Measurements from ENCODE around the gene CDH13. TPM values are rescaled to one million over a fixed set of nuclear protein-coding genes. Genes with fewer than 3 reads are reported as not detected.

CDH13 gene
- polyA plus RNA-seq, 1 donor, result 49.6 TPM

DNA sequence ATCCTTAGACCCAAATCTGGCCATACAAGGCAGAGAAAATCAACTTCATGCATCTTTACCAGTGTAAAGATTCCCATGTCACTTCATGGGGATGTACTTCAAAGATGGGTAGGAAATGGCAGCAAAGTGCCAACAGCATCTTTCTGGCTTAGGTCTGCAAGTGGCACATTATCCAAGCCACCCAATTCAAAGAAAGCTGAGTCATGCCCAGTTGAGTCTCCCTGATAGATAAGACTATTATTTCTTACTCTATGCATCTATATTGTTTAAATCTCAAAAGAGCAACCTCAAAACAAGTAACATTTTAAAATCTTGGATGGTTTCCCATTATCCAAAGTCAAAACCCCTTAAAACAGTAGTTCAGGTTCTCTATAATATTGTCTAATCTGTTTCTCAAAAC is 1119.8 kb downstream of the CDH13 start:
- no peak for DNase-seq (ENCODE audit: low read depth)

DNA sequence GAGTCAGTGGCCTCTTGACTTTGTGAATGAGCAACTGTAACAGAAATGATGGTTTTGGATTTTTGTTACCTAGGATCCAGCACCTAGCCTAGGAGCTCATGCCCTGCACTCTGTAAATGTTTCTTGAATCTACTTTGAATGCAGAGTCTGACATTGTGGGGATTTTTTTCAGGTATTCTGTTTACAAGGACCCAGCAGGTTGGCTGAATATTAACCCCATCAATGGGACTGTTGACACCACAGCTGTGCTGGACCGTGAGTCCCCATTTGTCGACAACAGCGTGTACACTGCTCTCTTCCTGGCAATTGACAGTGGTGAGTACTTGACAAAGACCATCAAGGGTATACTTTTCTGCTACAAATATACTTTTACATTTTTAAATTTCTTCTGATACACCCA is 1121.2 kb downstream of the CDH13 start:
- no peak for DNase-seq (ENCODE audit: low read depth)

GRCh38 chr16:83755391-83755790 is 1128.6 kb downstream of the CDH13 start:
- no peak for DNase-seq (ENCODE audit: low read depth)

GRCh38 chr16:83762141-83762991 is 1135.6 kb downstream of the CDH13 start:
- DNase-seq (ENCODE audit: low read depth), result no peak

DNA sequence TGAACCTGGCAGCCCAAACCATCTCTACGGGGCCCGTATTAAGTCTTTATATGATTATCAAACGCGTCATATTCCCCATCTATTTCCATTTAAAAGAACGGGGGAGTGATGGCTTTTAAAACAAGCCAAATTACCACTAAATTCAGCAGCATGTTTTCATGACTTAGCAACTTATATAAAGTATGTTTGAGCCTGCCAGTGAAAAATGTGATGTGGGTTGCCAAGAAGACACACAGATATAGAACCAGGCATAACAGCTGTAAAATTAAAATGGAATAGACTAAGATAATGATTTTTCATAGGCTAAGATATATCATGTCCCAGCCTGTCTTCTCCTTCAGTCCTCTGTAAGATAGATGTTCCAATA is 1136.2 kb downstream of the CDH13 start:
- no peak for DNase-seq (ENCODE audit: low read depth)

DNA sequence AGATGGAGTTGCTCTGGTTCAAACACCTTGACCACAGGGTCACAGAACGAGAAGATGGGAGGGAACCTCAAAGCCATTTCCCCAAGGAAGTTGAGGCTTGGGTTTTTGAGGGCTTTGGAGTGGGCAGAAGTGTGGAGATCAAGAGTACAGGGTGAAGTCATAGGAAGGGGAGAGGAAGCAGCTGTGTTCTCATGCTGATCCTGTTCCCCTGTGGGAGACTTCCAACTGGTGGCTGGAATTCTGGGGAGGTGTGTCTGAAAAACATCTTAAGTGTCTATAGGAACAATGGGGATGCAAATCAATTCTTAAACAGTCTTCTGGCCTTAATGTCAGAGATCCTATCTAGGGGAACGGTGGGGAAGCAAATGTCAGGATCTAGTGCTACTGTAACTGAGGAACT is 1142.2 kb downstream of the CDH13 start:
- DNase-seq (ENCODE audit: low read depth), result no peak

DNA sequence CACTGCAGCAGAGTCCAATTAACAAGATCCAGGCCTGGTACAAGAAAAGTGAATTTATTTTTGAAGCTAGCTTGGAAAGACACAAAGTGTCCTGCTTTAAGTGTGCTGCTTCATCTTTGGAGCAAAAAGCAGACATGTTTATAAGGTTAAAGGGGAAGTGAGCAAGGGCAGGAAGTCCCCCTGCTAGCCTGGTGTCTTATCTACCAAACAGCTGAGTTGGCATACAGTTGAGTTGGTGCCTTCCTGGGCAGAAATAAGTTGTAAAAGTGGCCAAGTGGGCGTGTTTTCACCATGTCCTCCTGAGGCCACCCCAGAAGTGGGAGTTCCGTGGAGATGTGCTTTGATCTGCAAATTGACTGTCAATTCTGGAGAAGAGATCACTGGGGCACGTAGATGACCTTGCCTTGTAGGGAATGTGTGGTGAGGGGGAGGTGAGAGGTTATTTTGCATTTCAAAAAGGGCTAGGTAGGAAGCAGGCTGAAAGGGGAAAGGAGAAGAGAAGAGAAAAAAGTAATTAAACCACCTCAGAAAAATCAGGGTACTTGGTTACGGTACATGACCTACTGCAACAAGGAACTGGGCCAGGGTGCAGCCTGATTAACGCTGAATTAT is 1142.7 kb downstream of the CDH13 start:
- DNase-seq (ENCODE audit: low read depth), result no peak

DNA sequence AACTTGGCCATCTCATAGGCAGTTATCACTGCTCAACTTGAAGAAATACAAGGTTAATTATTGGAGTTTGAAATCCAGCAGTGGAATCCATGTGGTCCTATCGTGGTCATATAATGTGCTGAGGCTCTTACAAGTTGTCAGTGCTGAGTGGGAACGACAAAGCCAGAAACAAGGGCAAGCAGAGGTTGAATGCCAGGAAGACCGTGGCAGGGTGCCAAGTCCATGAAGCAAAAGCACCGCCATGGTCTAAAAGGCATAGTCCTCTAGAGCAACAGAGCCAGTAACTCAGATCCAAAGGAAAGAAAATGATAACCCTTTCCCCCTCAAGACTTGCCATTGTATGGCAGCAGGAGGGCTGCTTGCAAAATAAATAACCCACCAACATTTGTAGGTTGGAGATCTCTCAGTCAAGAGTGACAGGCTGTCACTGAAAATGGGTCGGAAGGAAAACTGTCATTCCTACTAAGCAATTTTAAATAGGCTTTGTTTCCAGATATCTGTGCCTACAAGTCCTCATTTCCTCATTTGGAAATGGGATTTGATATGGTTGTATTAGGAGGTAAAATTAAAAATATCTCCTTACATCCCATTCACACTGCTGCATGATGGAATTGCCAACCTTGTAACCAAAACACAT is 1144.7 kb downstream of the CDH13 start:
- no peak for DNase-seq (ENCODE audit: low read depth)

- DNase-seq (ENCODE audit: low read depth), result no peak
Observed at GRCh38 chr16:83772806-83773205, 1146.0 kb downstream of the CDH13 start.

DNA sequence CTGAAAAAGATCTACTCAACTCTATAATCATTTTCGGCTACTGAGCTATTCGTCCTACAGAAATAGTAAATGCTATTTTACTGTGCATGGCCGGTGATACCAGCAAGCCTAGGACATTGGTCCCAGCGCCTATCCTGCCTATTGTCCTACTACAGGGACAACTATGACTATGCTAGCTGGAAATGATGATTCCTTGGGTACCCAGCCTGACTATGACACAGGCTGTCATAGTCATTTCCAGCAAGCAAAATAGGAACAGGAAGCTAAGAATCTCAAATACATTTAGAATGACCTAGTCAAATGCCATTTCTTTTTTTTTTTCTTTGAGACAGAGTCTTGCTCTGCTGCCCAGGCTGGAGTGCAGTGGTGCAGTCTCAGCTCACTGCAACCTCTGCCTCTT is 1147.3 kb downstream of the CDH13 start:
- DNase-seq (ENCODE audit: low read depth), result no peak

GRCh38 chr16:83776944-83777343 is 1150.2 kb downstream of the CDH13 start:
- DNase-seq (ENCODE audit: low read depth), result no peak

- DNase-seq (ENCODE audit: low read depth), result peak; percentile 16
Observed at GRCh38 chr16:83779886-83780285, 1153.1 kb downstream of the CDH13 start.

DNA sequence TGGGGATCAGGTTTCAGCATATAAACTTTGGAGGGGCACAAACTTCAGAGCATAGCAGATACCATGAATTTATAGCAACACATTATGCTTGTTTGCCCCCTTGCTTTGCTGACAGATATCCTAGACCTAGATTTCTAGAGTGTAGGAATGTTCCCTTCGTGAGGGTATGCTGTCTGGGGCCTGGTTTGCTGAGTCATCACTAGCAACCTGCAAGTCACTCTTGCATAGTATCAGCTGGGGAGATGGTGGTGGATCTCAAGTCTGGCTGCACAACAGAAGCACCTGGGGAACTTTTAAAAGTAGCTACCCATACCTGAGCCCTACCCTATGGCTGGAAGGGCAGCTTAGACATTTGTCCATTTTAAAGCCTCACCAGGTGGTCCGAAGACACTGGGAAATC is 1158.7 kb downstream of the CDH13 start:
- DNase-seq (ENCODE audit: low read depth), result no peak

DNA sequence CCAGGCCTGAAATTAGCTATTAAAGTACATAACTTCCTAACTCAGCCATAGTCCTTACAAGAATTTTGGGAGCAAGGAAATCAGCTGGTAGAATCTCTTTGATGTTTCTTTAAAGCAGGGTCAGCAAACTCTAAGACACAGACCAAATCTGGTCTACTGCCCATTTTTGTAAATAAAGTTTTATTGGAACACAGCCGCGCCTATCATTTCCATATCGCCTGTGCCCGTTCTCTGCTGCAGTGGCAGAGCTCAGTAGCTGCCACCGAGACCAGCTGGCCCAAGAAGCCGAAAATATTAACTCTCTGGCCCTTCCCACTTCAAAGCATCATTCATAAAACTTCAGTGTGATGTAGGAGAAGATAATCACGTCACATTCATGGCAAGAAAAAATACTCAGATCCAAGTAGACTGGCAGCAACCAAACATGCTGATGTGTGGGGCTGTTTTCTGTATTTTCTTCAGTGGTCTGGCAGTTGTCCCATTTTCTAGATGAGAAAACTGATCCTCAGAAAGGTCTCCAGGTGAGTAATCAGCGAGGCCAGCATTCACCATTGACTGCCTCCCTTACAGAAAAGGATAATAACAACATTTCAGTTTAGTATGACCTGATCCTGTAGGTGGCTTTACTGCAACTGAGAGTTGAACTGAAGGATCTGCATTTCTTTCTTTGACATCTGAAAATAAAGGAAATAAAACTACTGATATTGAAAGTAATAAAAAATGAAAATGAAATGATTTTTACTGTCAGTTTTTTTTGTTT is 1163.1 kb downstream of the CDH13 start:
- no peak for DNase-seq (ENCODE audit: low read depth)

GRCh38 chr16:83791916-83792315 is 1165.1 kb downstream of the CDH13 start:
- no peak for DNase-seq (ENCODE audit: low read depth)

DNA sequence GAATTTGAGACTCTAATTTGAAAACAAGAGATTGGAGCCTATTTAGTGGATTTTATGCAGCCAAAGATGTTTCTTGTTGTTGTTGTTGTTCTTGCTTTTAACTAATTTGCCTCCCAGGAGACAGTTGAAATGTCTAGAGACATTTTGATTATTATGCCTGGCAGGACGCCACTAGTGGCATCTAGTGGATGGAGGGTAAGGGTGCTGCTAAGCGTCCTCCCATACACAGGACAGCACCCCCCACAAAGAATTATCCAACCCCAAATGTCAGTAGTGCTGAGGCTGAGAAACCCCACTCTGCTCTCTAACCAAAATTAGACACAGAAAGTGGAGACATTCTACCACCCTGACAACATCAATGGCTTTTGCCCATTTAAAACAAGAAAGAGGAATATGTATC is 1165.6 kb downstream of the CDH13 start:
- no peak for DNase-seq (ENCODE audit: low read depth)

- no peak for DNase-seq (ENCODE audit: low read depth)
Observed at GRCh38 chr16:83793179-83793578, 1166.4 kb downstream of the CDH13 start.

- no peak for DNase-seq (ENCODE audit: low read depth)
Observed at GRCh38 chr16:83794860-83795554, 1168.2 kb downstream of the CDH13 start.

GRCh38 chr16:83797013-83797412 is 1170.2 kb downstream of the CDH13 start:
- no peak for DNase-seq (ENCODE audit: low read depth)

GRCh38 chr16:83799336-83799735 is 1172.6 kb downstream of the CDH13 start:
- DNase-seq (ENCODE audit: low read depth), result no peak

GRCh38 chr16:83802135-83802534 is 1175.4 kb downstream of the CDH13 start:
- DNase-seq (ENCODE audit: low read depth), result peak; percentile 62

Measured in forelimb muscle (tissue), 1 donor.